ENCODE results near the gene L3MBTL4. TPM values are rescaled to one million over a fixed set of nuclear protein-coding genes. Genes with fewer than 3 reads are reported as not detected.

The L3MBTL4 gene
- total RNA-seq, 1 experiment from 2014 or later = not detected

GRCh38 chr18:6373187-6373586 is 41.5 kb downstream of the L3MBTL4 start:
- no peak for ATAC-seq
- RAD21 ChIA-PET (ENCODE audit: low non-redundant PET in 1 of 2, low total read pairs in 2 of 2, uncharacterized antibody in 2 of 2, unreplicated experiment in 2 of 2) = no interaction called here

More at GRCh38 chr18:6373187-6373586, 41.5 kb downstream of the L3MBTL4 start:
- Histone ChIP-seq H3K4me3 (replicated peaks in 1 of 2; ENCODE audit: low read depth in 1 of 2, low read length in 2 of 2) (no peak overlapping the region), H4K20me1 (ENCODE audit: insufficient read depth) (no peaks in the 10 kb centered on the region), H3K9ac (ENCODE audit: low read length) (no peak overlapping the region), H3K36me3 (ENCODE audit: control insufficient read depth in 1 of 2, insufficient read depth in 2 of 2, low read length in 2 of 2) (no peaks in the 10 kb centered on the region), H3K4me1 (ENCODE audit: control insufficient read depth in 1 of 2, insufficient read depth in 2 of 2, low read length in 2 of 2) (no peaks in the 10 kb centered on the region), H3K9me3 (ENCODE audit: control insufficient read depth in 1 of 2, insufficient read depth in 1 of 2, low read depth in 1 of 2, low read length in 2 of 2) (peaks cover 10% of the 10 kb centered on the region in 2 experiments; a peak in 2 of 4 replicates), H3K27ac (ENCODE audit: low read depth, low read length) (no peak overlapping the region), H3K4me2 (ENCODE audit: low read length) (no peak overlapping the region), H2AFZ (ENCODE audit: low read depth, low read length, poor library complexity, severe bottlenecking) (no peak overlapping the region), H3K27me3 (ENCODE audit: insufficient read depth, low read length) (no peaks in the 10 kb centered on the region), H3K9me2 (ENCODE audit: insufficient read depth) (no peaks in the 10 kb centered on the region), H3K79me2 (ENCODE audit: insufficient read depth, low read length) (no peaks in the 10 kb centered on the region)
- no TSS peak for BruUV-seq (replicated peaks)
- no peak for DNase-seq (ENCODE audit: low read depth, low spot score)
- intact Hi-C loops (cut with micrococcal nuclease) = no loop called here
- ChIA-PET POLR2A (no interaction called here), CTCF (no interaction called here)
- TF ChIP-seq MAX (IDR thresholded peaks at IDR 0.05) = no peak
- no peak for TF ChIP-seq POLR2A (IDR thresholded peaks at IDR 0.05; ENCODE audit: borderline replicate concordance, extremely low read depth, insufficient read depth, insufficient read length)
- TF ChIP-seq SP1 (IDR thresholded peaks at IDR 0.05; ENCODE audit: low read depth) = no peak
- TF ChIP-seq SIN3A (IDR thresholded peaks at IDR 0.05; ENCODE audit: low read depth) = no peak
- no peak for TF ChIP-seq SRF (IDR thresholded peaks at IDR 0.05; ENCODE audit: low read depth)
- TF ChIP-seq EZH2 (IDR thresholded peaks at IDR 0.05) = no peak
- no peak for TF ChIP-seq ELF1 (IDR thresholded peaks at IDR 0.05; ENCODE audit: borderline replicate concordance, low read depth)
- TF ChIP-seq ZFX (IDR thresholded peaks at IDR 0.05) = no peak
- no peak for TF ChIP-seq POLR2AphosphoS5 (IDR thresholded peaks at IDR 0.05; ENCODE audit: low read depth, low read length)
- TF ChIP-seq EZH2phosphoT487 (IDR thresholded peaks at IDR 0.05; ENCODE audit: borderline replicate concordance) = no peak
- no peak for TF ChIP-seq ZBTB33 (IDR thresholded peaks at IDR 0.05; ENCODE audit: extremely low read depth, insufficient replicate concordance, low read length)
- no peak for TF ChIP-seq YY1 (IDR thresholded peaks at IDR 0.05; ENCODE audit: extremely low read depth, insufficient replicate concordance, low read depth, low read length)
- TF ChIP-seq JUND (IDR thresholded peaks at IDR 0.05) = no peak
- TF ChIP-seq TCF7L2 (IDR thresholded peaks at IDR 0.05; ENCODE audit: borderline replicate concordance, extremely low read depth, insufficient read depth, insufficient read length) = no peak
- no peak for TF ChIP-seq ZNF274 (IDR thresholded peaks at IDR 0.05; ENCODE audit: low read depth, low read length)
- no peak for TF ChIP-seq CBX3 (IDR thresholded peaks at IDR 0.05; ENCODE audit: low read depth)
